IPS-NIHi11 (cell line): ENCODE measurements around the gene LHPP.

ENCODE experiments used
- DNase-seq: peaks from one replicate; pipeline ENCODE4 v3.0.0; 2012; ENCODE audit warnings: mixed read lengths, low spot score

The LHPP gene

GRCh38 chr10:124557648-124558338, 96.2 kb downstream of the LHPP start:
- DNase-seq, result no peak

DNA sequence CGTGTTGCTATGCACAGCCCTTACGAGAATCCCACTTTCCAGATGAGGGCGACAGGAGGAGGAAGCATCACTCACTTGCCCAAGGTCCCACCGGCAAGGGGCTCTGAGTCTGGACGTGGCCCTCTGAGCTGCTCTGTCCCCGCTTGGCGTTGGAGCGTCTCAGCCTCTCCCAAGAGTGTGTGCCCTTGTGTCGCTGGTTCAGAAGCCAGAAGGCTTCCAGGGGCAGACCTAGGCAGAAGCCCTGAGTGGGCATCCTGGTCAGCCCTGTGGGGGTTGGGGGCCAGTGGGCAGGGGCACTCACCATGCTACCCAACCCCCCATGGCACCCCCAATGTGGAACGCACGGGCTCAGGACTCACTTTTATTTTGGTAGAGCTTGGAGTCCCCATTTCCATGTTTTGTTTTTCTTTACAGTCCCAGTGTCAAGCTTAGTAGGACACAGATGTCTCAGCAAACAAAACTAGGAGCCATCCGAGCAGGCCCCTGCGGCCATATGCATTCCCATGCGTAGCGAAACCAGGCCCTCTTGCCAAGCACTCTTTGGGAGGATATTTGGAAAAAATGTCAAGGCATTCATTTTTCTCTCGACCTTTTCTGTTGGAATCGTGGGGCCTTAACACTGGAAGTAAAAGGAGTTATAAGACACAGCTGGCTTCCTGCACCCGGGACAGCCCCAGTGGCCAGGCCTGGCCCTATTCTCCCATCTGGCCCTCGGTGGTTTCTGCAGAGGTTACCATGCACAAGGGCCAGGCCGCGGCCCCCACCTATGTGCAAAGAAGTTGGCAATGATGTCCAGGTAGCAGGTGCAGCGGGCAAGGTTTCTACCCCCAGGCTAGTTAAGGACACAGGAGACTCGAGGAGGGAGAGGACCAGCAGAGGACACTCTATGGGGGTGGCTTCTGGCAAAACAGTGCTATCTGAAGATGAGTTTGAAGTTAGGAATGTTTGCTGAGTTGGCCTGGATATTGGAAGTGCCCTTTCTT, 97.0 kb downstream of the LHPP start:
- DNase-seq, result no peak

DNA sequence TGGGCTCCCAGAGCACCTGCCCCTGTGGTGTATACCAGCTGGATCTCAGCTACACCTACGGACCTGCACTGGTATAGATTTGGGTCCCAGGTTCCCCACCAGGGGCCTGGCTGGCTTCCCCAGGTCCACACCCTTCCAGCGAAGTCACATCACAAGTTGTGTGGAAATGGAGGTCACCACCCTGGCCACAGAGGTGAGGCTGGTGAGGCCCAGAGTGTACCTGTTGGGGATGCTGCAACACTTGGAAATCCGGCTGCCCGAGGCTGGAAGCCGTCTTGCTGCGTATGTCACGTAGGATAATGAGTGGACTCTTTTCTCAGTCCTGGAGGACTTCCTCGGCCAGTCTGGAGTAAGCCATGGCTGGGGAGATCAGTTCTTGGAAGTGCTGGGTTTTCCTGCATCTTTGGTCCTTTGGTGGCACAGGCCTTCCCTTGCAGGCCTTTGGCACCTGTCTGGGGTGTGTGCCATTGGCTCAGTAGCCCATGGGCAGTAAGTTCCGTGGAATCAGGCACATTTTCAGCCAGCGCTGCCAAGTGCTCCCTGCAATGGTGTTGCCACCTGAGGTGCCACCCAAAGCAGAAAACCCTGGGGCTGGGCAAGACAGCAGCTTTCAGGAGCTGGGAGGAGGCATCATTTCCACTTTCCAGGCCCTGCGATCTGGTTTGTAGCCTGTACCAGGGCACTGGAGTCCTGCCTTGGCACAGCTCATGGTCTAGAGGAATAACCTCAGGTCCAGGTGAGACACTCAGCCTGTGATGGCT, 97.9 kb downstream of the LHPP start:
- DNase-seq, result no peak

GRCh38 chr10:124560377-124561105, 98.9 kb downstream of the LHPP start:
- DNase-seq, result no peak

DNA sequence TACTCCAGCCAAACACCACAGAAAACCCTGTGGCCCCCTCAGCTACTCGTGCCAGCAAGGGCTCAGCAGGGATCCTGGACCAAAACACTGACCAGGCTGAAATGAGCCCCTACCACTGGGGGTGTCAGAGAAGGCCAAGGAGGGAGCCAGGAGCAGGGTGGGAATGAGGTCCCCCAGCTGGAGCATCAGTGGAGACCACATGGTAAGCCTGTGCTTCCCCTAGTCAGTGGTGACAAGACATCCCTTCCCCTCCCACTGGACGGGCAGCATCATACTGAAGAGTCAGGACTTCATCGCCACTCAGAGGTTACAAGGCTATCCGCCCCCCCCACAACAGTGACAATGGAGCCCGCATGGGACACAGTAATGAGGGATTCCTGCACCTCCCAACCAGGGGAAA, 99.6 kb downstream of the LHPP start:
- DNase-seq, result no peak

GRCh38 chr10:124562425-124563060, 100.9 kb downstream of the LHPP start:
- no peak for DNase-seq

DNA sequence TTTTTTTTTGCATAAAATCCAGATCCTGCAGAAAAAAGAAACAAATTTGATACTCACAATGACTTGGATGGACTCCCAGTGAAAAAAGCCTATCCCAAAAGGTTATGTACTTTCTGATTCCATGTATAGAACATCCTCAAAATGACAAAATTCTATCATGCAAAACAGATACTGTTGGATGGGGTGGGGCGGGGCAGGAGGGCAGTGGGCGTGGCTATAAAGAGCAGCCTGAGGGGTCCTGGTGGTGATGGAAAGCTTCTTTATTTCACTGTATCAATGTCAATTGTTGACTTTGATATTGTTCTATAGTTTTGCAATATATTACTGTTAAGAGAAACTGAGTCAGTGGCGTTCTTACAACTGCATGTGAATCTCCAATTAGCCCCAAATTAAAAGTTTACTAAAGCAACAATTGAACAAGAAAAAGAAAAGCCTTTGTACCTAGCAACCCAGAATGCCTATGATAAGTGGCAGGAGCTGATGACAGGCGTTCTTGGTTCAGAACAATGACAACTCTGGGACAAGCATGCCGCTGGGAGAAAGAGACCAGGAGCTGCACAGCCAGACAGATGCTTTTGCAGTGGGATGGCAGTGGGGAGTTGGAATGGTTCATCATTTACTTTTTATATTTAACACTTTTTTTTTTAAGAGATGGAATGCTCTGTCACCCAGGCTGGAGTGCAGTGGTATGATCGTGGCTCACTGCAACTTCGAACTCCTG, 101.9 kb downstream of the LHPP start:
- DNase-seq, result no peak

GRCh38 chr10:124564881-124565280, 103.3 kb downstream of the LHPP start:
- DNase-seq, result no peak

DNA sequence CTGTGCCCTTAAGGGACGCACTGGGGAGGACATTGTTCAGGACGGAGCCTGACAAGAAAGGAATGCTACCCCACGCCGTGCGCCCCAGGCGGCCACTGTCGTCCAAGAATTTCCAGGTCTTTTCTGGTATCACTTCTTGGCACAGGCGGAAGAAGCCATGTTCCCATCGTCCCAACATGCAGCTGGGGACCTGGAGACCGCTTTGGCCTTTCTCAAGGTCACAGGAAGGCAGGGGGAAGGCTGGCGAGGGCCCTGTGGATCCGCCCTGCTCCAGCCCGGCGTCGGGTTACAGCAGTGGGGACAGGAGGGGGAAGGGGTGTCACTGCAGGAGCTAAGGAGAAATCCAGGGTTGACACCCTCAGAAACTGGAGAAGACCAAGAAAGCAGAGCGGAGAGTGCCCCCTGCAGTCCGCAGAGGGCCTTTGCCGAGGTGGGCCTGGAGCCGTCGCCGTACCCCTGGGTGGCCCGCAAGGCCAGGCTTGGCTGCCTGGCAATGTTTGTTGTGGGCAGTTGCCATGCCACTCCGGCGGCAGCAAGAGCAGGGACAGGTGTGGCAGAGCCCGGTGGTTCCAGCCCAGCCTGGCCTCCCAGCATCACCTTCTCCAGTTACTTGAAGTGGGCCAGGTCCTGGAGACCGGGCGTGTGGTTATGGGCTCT, 104.1 kb downstream of the LHPP start:
- peak; percentile 92 for DNase-seq

GRCh38 chr10:124566222-124566888, 104.7 kb downstream of the LHPP start:
- no peak for DNase-seq

DNA sequence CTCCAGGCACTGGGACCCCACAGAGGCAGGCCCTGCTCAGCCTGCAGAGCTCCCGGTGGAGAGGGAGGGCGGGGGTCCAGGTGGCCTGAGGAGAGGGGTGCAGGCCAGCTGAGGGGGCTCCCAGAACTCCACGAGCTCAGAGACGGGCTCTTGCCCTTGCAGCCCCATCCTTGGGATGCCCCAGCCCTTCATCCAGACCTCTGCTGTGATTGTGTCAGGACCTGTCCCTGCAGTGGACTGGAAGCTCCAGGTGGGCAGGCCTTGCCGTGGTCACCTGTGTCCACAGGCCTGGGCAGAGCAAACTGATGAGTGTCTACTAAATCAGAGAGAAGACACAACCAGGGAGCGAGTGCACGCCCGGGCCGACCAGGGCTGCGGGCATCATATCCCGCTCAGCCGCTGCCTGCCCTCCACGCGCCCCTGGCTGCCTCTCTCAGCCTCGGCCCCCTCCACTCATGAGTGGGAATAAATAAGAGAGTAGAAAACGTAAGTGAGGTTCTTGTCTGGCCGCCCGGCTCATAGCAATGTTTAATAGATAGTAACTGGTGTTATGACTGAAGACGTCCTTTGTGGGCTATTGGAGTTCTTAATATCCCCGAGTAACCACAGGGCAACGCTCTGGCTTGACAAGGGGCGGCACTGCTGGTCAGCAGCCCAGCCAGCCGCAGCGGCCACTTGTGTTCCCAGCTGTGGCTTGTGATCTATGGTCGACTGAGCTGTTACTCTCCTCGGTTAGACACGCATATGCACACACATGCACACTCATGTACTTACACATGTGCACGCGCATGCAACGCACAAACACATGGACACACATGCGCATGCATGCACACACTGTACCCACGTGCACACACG, 105.6 kb downstream of the LHPP start:
- no peak for DNase-seq

DNA sequence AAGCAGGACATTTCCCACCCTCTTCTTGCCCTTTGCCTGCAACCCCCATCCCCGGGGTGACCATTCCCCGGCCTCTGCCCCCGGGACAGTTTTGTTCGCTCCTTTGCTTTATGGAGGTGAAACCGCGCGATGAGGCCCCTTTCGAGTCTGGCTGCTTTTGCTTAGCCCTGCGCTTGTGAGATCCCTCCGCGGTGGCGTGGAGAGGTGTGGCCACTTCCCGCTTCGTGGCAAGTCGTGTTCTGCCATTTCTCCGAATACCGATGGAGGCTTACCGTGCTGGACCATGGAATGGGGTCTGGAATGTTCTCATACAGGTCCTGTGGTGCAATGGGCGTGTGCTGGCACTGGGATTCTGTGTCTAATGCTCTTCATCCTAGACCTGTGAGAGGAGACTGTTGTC, 106.7 kb downstream of the LHPP start:
- no peak for DNase-seq

- DNase-seq, result no peak
Measured at GRCh38 chr10:124568848-124569622, 107.4 kb downstream of the LHPP start.

DNA sequence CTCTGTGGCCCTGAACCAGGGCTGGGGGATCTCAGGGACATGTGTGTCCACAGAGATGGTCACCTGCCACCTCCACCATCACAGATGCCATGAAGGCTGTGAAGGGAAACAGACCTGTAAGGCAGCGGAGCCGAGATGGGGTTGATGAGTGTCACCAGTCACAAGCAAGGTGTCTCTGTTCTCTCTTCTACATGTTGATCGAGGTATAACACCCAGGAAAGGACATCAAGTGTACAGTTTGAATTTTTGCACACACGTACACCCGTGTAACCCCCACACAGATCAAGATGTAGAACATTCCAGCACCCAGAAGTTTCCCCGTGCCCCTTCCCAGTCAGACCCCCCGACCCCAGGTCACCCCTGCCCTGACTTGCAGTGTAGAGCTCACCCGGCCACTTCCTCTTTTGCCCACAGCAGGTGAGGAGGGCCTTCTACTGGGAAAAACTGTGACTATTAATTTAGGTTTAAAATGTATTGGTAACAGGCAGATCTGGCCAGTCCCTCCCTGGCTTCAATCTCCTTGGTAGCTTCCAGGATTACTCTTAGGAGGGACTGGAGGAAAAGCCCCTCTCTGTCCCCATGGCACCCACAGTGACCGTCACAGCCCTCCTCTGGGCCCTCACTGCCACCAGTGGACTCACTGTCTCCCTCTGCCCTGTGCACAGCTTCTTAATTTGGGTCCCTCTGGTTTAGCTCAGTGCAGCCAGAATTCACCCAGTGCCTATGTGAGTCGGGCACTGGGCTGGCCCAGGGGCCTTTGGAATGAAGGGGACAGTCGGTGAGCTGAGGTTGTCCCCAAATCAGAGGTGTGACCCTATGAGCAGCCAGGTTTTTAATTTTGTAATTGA, 108.2 kb downstream of the LHPP start:
- DNase-seq, result no peak

DNA sequence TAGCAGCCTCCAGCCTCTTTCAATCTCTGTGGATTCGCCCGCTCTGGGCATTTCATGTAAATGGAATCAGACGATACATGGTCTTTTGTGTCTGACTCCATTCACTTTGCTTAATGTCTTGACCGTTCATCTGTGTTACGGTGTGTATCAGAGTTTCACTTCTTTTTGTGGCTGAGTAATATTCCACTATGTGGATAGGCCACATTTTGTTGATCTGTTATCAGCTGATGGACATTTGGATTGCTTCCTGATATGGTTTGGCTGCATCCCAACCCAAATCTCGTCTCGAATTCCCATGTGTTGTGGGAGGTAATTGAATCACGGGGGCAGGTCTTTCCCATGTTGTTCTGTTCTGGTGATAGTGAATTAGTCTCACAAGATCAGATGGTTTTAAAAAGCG, 109.0 kb downstream of the LHPP start:
- DNase-seq, result no peak

GRCh38 chr10:124572751-124573150, 111.1 kb downstream of the LHPP start:
- no peak for DNase-seq
